GM12892 (cell line): ENCODE measurements around the gene APOE. TPM values are rescaled to one million over a fixed set of nuclear protein-coding genes. Genes with fewer than 3 reads are reported as not detected.
"Not testable (repeated sequence)": the region's sequence is repeated elsewhere in the genome, so short reads cannot be mapped to it uniquely, and the experiment has no call there.

Source experiments
- DNase-seq: peaks from one replicate; pipeline ENCODE4 v3.0.0; 2011; ENCODE audit not compliant: insufficient read length
- FAIRE-seq: peaks from 2 replicates; lab custom pipeline; 2011; peaks lifted over from hg19 to GRCh38; lab: Jason Lieb, UNC
- POLR2A ChIP-seq: IDR thresholded peaks from 2 replicates; pipeline ENCODE4 v1.6.1; 2011; ENCODE audit warnings: low read depth, low read length, control low read depth
- POLR2AphosphoS5 ChIP-seq: IDR thresholded peaks from 2 replicates; pipeline ENCODE4 v1.6.1; 2011; ENCODE audit warnings: low read depth, low read length, control low read depth
- TAF1 ChIP-seq: IDR thresholded peaks from 2 replicates; pipeline ENCODE4 v1.6.1; 2011; ENCODE audit warnings: low read depth, mild to moderate bottlenecking, control low read depth, low read length, borderline replicate concordance
- polyA plus RNA-seq: library from polyadenylated mRNA; unstranded; fragments of >200 nt; gene quantifications from one replicate; pipeline ENCODE4 v1.2.1, GENCODE V29; 2012; ENCODE audit warnings: missing spikeins, inconsistent platforms; ENCODE audit not compliant: missing spikeins

Gene APOE
- 0.55 TPM for polyA plus RNA-seq

DNA sequence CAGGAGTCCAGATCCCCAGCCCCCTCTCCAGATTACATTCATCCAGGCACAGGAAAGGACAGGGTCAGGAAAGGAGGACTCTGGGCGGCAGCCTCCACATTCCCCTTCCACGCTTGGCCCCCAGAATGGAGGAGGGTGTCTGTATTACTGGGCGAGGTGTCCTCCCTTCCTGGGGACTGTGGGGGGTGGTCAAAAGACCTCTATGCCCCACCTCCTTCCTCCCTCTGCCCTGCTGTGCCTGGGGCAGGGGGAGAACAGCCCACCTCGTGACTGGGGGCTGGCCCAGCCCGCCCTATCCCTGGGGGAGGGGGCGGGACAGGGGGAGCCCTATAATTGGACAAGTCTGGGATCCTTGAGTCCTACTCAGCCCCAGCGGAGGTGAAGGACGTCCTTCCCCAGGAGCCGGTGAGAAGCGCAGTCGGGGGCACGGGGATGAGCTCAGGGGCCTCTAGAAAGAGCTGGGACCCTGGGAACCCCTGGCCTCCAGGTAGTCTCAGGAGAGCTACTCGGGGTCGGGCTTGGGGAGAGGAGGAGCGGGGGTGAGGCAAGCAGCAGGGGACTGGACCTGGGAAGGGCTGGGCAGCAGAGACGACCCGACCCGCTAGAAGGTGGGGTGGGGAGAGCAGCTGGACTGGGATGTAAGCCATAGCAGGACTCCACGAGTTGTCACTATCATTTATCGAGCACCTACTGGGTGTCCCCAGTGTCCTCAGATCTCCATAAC, at the start of gene APOE:
APOE (plus strand) TSS at position 360 of the 724 bp plus-strand sequence. CDS start 829 bp downstream, outside the sequence.
- DNase-seq, result no peak
- FAIRE-seq, result no peak
- TF ChIP-seq TAF1, result no peak
- TF ChIP-seq POLR2A, result no peak
- TF ChIP-seq POLR2AphosphoS5, result no peak

DNA sequence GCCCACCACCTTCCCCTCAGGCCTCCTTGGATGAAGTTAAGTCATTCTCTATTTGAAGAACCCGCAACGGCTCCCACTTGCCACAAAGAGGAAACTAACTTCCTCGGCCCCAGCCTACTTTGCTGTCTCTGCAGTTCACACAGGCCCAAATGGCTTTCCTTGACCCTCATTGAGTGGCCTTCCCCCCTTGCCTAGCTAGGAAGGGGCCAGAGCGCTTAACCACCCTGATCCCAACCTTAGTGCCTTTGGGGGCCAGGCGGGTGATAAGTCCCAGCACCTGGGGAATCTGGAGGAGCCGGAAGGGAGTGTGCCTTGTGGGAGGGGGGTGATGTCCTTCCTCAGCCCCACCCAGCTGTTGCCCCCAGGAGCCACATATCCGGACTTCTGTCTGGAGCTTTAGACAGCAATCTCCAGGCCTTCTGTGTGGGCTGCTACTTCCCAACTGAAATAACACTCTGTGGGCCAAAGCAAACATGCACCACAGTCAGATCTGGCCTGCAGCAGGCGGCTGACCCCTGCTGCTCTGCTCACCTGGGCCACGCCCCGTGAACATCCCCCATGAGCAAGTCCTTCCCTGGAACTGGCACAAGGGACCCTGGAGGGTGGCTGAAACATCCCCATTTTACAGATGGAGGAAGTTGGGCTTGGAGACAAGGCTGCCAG, 49.0 kb upstream of the APOE start:
- TF ChIP-seq POLR2AphosphoS5 (no peak), POLR2A (no peak), TAF1 (no peak)
- DNase-seq (no peak), FAIRE-seq (no peak)

DNA sequence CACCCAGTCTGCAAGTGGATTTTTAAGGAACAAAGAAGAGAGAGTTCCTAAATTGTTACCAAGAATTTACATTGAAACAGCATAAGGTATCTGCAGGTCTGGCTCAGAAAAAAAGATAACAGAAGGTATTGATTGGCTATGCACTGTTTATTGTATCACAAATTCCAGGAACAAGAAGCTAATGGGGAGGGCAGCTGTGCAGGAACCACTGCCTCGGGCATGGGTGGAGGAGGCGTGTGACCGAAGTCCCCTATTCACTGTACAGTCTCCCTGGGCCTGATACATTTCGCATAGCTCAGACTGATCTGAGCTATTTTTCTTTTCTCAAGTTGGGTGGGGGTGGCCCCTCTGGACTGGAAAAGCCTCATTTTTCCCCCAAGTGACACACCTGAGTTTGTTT, 47.8 kb upstream of the APOE start:
- TF ChIP-seq TAF1 (no peak), POLR2A (no peak), POLR2AphosphoS5 (no peak)
- FAIRE-seq (no peak), DNase-seq (no peak)

DNA sequence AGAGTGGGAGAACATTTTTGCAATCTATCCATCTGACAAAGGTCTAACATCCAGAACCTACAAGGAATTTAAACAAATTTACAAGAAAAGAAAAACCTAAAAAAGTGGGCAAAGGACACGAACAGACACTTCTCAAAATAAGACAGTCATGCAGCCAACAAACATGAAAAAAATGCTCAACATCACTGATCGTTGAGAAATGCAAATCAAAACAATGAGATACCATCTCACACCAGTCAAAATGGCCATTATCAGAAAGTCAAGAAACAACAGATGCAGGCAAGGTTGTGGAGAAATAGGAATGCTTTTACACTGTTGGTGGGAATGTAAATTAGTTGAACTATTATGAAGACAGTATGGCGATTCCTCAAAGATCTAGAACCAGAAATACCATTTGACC, 44.0 kb upstream of the APOE start:
- FAIRE-seq, DNase-seq: not testable (repeated sequence)

DNA sequence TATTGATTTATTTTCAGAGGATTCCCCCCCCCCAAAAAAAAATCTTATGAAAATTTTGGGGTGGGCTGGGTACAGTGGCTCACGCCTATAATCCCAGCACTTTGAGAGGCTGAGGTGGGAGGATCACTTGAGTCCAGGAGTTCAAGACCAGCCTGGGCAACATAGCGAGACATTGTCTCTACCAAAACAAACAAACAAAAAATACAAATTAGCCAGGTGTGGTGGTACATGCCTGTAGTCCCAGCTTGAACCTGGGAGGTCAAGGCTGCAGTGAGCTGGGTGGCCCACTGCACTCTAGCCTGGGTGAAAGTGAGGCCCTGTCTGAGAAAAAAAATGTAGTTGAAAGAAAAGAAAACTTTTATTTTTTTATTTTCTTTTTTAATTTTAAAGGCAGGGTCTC, 41.6 kb upstream of the APOE start:
- FAIRE-seq (no peak), DNase-seq (no peak)
- TF ChIP-seq TAF1 (no peak), POLR2A (no peak), POLR2AphosphoS5 (no peak)

DNA sequence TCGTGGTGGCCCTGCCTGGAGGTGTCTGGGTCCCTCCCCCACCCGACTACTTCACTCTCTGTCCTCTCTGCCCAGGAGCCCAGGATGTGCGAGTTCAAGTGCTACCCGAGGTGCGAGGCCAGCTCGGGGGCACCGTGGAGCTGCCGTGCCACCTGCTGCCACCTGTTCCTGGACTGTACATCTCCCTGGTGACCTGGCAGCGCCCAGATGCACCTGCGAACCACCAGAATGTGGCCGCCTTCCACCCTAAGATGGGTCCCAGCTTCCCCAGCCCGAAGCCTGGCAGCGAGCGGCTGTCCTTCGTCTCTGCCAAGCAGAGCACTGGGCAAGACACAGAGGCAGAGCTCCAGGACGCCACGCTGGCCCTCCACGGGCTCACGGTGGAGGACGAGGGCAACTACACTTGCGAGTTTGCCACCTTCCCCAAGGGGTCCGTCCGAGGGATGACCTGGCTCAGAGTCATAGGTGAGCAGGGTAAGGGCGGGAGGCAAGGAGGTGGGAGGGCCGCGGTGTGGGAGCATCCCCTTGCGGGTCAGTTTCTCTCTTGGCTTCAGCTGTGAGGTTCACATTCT, 40.3 kb upstream of the APOE start:
- TF ChIP-seq POLR2A (no peak), POLR2AphosphoS5 (no peak), TAF1 (no peak)
- DNase-seq (no peak), FAIRE-seq (no peak)

DNA sequence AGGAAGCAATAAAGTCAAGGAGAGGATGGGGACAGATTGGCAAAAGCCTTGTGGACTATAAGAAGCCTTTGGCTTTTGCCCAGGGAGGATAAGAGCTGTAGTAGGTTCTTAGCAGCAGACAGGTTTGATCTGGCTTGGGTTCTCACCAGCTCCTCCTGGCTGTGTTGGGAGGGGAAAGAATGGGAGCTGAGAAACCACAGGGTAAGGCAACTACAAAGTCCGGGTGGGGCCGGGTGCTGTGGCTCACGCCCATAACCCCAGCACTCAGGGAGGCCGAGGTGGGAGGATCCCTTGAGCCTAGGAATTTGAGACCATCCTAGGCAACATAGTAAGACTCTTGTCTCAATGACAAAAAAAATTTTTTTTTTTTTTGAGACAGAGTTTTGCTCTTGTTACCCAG, 38.9 kb upstream of the APOE start:
- DNase-seq (no peak), FAIRE-seq (no peak)
- TF ChIP-seq POLR2AphosphoS5 (no peak), TAF1 (no peak), POLR2A (no peak)

DNA sequence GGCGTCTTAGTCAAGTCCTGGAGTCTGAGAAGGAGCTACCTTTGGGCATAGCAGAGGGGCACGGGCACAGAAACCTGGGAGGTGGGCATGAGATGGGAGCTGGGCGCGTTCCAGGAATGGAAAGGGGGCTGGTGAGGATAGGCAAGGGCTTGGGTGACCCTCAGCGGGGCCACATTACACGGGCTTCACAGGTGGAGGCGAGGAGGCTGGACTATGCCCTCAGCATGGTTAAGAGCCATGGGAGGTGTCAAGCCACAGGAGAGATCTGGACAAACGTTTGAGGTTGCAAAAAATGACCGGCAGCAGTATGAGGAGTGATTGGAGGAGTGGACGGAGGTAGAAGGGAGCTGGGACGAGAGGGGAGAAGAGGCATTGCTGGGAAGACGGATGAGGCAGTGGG, 38.0 kb upstream of the APOE start:
- no peak for DNase-seq
- TF ChIP-seq POLR2A, result no peak
- no peak for TF ChIP-seq TAF1
- no peak for TF ChIP-seq POLR2AphosphoS5
- FAIRE-seq, result no peak

DNA sequence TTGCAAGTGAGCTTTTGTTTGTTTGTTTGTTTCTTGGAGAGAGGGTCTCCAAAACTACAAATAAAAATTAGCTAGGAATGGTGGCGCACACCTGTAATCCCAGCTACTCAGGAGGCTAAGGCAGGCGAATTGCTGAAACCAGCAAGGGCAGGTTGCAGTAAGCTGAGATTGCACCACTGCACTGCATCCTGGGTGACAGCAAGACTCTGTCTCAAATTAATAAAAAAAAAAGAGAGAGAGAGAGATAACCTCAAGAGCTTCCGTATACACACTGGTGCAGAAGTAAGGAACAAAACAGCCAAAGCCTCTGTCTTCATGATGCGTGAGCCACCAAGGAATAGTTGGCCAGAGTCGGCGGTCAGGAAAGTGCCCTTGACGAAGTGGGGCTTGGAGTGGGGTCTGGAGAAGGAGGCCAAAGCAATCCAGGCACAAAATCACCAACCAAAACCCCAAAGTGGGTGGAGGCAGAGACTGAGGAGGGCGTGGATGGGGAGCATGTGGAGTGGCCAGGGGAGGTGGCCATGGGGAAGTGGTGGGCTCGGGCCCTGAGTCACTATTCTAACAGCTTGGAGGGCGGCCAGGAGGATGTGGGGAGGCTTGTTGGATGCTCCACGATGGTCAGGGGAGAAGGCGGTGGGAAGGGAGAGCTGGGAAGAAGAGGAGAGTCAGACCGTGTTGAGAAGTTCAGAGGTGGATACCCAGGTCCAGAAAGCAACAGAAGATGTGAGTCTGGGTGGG, 35.7 kb upstream of the APOE start:
- TF ChIP-seq TAF1, result no peak
- no peak for TF ChIP-seq POLR2A
- no peak for TF ChIP-seq POLR2AphosphoS5
- FAIRE-seq (no peak), DNase-seq (no peak)

DNA sequence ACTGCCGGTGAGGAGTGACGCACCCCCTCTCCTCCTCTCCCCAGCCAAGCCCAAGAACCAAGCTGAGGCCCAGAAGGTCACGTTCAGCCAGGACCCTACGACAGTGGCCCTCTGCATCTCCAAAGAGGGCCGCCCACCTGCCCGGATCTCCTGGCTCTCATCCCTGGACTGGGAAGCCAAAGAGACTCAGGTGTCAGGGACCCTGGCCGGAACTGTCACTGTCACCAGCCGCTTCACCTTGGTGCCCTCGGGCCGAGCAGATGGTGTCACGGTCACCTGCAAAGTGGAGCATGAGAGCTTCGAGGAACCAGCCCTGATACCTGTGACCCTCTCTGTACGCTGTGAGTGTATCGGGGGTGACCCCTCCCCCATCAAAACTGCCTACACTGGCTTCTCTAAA, 33.8 kb upstream of the APOE start:
- DNase-seq, result no peak
- no peak for FAIRE-seq
- TF ChIP-seq POLR2A (no peak), TAF1 (no peak), POLR2AphosphoS5 (no peak)

DNA sequence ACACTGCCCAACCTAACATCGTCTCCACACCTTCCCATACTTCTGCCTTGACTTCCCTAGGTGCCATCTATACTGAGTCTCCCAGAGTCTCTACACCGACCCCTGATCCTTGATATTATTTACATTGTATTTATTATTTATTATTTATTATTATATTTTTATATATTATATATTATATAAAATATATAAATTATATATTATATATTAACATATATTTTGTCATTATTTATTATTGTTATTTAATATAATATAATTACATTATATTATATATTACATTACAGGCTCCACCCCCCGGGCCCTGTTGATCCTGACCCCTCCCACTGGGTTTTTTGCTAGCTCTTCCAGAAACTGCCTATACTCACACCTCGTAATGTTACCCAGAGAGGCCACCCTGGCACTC, 32.9 kb upstream of the APOE start:
- no peak for TF ChIP-seq POLR2AphosphoS5
- no peak for TF ChIP-seq POLR2A
- no peak for TF ChIP-seq TAF1
- DNase-seq (no peak), FAIRE-seq (no peak)
